KG1 (cell line): ENCODE data around the gene MAPKAP1.

Experiments
- DNase-seq: peaks from one replicate; lab custom pipeline; 2025; lab: John Stamatoyannopoulos, UW

Gene MAPKAP1

GRCh38 chr9:125431741-125432271 is 275.2 kb downstream of the MAPKAP1 start:
- no peak for DNase-seq

DNA sequence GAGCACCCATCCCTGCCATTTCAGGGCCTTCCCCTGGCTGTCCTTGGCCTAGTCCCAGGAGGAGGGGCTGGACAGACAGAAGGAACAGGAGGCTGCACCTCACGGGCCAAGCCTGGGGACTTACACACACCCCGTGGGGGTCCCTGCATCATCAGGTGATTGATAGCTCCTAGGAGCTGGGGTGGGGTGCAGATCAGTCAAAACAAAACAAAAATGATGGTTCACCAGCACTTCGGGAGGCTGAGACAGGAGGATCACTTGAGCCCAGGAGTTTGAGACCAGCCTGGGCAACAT is 276.0 kb downstream of the MAPKAP1 start:
- no peak for DNase-seq

DNA sequence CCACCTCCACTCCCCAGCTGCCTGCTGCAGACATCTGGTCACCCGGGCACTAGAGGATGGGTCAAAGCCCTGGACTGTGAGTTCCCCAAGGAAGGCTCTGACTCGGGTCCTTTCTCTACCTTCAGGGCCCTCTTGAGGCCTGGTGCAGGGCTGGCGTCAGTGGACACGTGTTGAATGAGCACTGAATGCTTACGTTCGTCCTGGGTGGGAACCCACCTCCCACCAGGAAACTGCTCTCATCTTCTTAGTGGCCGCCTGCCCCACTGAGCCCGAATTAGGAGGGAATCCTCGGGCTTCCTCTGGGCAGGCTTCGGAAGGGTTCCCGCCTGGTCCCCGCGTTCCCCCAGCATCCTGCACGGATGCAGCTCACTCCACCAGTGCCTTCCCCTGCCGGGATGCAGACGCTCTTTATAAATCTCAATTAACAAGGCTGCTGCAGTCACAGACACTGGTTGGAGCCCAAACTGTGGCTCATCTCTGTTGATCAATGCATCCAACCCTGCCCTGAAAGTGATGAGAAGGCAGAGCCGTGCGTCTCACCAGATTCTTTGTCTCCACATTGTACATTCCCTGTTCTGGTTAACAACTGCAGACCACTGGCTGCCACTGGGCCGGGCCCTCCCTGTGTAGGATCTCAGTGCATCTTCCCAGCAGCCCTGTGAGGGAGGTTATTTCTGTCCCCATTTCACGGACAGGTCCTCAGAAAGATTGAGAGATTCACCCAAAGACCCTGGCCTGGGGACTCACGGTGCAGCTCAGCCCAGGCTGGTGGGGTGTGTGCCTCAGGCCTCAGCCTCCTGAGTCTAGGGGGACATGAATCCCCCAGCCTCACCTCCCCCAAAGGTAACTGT is 276.6 kb downstream of the MAPKAP1 start:
- DNase-seq = no peak

GRCh38 chr9:125429476-125430160 is 277.4 kb downstream of the MAPKAP1 start:
- no peak for DNase-seq

- DNase-seq = no peak
Observed at GRCh38 chr9:125428902-125429467, 278.0 kb downstream of the MAPKAP1 start.

DNA sequence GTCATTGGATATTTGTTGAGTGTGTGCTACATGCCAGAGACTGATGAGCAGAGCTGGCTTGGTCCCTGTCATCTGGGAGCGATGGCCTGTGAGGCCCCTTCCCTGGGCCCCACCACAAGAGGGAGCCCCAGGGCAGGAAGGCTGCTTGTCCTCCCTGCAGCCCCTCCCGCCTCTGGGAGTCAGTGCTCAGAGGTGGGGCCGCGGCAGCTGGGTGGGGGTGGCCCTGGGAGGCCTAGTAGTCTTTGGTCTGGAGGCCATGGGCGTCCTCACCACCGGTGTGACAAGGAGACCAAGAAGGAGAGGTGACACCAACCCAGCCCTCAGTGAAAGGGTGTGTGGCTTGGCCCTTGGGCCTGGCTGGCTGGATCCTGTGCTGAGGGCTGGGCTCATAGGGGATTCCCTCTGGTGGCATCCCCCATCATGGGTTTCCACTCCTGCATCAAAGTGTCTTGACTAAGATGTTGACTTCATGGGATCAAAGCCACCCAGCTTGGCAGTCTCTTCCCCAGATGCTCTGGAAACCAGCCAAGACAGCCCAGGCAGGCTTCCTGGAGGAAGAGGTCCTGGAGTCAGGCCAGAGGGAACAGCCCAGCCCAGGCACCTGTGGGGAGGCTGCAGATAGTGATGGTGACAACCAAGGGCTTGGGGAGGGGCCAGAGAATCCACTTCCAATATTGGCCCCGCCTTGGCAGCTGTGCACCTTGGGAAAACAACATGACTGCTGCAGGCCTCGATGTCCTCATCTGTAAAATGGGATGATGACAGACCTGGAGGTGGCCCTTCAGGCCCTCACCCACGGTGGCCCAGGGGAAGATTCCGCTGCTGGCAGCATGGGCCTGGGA is 278.7 kb downstream of the MAPKAP1 start:
- DNase-seq = peak; percentile 34

DNA sequence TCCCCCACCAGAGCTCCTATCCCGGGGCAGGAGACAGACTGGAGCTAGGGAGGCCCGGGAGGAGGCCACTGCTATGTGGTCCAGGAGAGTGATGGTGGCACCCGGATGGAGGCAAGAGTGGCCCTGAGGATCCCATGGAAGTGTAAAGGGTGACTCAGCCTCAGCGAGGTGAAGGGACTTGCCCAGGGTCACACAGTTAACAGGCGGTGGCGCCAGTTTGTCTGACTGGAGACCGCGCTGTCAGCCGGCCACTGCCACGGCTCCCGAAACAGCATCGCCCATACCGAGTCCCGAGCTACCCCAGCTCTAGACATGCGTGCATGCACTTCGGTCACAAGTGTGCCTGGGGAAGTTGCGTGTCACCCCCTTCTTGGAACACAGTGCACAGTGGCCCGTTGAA is 279.5 kb downstream of the MAPKAP1 start:
- no peak for DNase-seq

DNA sequence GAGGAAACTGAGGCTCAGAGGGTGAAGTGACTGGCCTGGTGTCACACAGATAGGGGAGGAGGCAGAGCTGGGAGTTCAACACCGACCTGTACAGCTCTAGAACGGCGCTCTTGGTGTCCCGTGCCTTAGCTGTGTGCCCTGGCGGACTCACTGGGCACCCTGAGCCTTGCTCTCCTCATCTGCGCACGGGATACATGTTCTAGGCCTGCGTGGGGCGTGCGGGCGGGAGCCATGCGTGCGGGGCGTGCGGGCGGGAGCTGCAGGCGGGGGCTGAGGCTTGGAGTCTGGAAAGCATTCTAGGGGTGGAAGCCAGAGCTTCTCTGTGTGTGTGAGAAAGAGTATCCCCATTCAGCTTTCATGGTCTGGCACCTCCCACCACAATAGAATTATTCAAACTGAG is 280.1 kb downstream of the MAPKAP1 start:
- no peak for DNase-seq

- DNase-seq = no peak
Observed at GRCh38 chr9:125425901-125426515, 281.0 kb downstream of the MAPKAP1 start.

GRCh38 chr9:125425170-125425897 is 281.7 kb downstream of the MAPKAP1 start:
- DNase-seq = no peak

- no peak for DNase-seq
Observed at GRCh38 chr9:125423964-125424363, 283.0 kb downstream of the MAPKAP1 start.

DNA sequence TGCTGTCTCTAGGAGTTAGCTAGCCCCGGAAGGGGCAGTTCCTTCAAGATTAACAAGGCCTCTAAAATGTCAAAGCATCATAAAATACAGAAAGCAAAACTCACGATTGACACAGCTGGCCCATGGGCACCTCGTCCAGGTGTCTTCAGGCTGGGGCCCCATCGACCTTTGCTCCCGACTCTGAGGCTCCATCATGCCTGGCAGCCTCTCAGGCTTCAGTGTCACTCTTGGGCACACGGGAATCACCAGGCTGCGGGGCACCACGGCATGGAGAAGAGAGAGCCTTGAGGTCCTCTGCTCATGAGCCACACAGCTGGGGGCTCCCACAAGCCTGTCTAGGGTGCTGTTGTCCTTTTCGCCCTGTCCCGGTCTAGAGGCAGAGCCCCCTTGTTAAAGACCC is 284.2 kb downstream of the MAPKAP1 start:
- no peak for DNase-seq

GRCh38 chr9:125421591-125422181 is 285.3 kb downstream of the MAPKAP1 start:
- no peak for DNase-seq

DNA sequence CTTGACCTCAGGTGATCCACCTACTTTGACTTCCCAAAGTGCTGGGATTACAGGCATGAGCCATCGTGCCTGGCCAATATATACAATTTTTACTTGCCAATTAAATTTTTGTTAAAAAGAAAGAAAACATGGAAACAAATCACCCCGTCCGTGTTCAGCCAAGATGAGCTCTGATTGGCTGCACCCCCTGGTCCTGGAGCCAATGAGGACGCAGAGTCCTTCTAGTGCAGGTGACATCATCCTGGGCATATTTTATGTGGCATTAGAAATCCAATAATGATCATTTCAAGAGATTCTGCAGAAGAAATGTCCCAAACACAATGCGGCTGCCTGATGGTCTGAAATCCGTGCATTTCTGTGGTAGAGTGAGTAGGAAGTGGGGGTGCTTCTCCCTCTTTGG is 285.8 kb downstream of the MAPKAP1 start:
- DNase-seq = no peak

DNA sequence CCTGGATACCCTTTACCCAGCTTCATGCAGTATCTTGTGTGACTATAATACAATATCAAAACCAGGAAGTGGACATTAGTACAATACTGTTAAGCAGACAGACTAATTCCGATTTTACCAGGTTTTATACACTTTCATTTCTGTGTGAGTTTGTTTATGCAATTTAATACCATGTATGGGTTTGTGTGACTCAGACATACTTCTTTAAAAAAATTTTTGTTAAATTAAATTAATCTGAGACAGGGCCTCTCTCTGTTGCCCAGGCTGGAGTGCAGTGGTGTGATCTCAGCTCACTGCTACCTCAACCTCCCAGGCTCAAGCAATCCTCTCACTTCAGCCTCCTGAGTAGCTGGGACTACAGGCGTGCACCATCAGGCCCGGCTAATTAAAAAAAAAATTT is 288.6 kb downstream of the MAPKAP1 start:
- no peak for DNase-seq

- DNase-seq = no peak
Observed at GRCh38 chr9:125416517-125416916, 290.5 kb downstream of the MAPKAP1 start.

- no peak for DNase-seq
Observed at GRCh38 chr9:125415583-125416460, 291.2 kb downstream of the MAPKAP1 start.

DNA sequence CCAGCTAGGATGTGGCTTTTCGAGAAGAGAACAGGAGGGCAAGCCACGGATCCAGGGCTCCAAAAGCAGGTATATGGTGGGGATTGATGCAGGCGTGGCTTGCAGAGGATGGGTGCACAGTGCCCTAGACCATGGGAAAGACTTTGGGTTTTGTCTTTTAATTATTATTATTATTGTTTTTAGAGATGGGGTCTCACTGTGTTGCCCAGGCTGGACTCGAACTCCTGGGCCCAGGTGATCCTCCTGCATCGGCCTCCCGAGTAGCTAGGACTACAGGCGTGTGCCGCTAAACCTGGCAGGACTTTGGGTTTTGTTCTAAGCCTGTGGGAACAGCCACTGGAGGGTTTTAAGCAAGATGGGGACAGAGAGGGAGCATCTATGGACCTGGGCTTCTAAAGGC is 293.4 kb downstream of the MAPKAP1 start:
- DNase-seq = no peak

- DNase-seq = no peak
Observed at GRCh38 chr9:125412166-125412565, 294.8 kb downstream of the MAPKAP1 start.
